HL-60 (cell line): ENCODE measurements around the gene SNUPN.
"Not testable (repeated sequence)": the region's sequence is repeated elsewhere in the genome, so short reads cannot be mapped to it uniquely, and the experiment has no call there.

Experiments
- DNase-seq, 2 experiments: peaks; one replicate each; pipeline ENCODE4 v3.0.0-alpha.2; 2010 to 2020; ENCODE audit warnings: low read depth in 1 of 2, low spot score in 1 of 2
- H3K27ac ChIP-seq: fragments of 250-450 bp; sonication (Bioruptor Pico); replicated peaks from 2 replicates; pipeline ENCODE4 v1.5.1; 2020; ENCODE audit warnings: mild to moderate bottlenecking, moderate library complexity
- H3K27me3 ChIP-seq: fragments of 250-450 bp; sonication (Bioruptor Pico); 2 replicates; pipeline ENCODE4 v1.5.1; 2021; ENCODE audit warnings: mild to moderate bottlenecking, moderate library complexity; ENCODE audit not compliant: insufficient read depth, poor library complexity, severe bottlenecking
- H3K4me3 ChIP-seq: replicated peaks from 2 replicates; pipeline ENCODE4 v1.5.1; 2011; ENCODE audit warnings: mild to moderate bottlenecking, control low read depth, low read length; ENCODE audit not compliant: insufficient read depth
- GABPA ChIP-seq: IDR thresholded peaks from 2 replicates; pipeline ENCODE4 v1.6.1; 2012; ENCODE audit warnings: low read depth
- POLR2AphosphoS5 ChIP-seq: IDR thresholded peaks from 2 replicates; pipeline ENCODE4 v1.6.1; 2012; ENCODE audit warnings: low read depth
- SPI1 ChIP-seq: IDR thresholded peaks from 2 replicates; pipeline ENCODE4 v1.6.1; 2012; ENCODE audit warnings: low read depth, mild to moderate bottlenecking, borderline replicate concordance
- TF ChIP-seq, protein P1 (sequence below): IDR thresholded peaks from 2 replicates; pipeline ENCODE4 v1.6.1; 2012; ENCODE audit warnings: low read depth; ENCODE audit not compliant: insufficient replicate concordance
- TF ChIP-seq, protein P2 (sequence below): IDR thresholded peaks from one replicate; pipeline ENCODE4 v1.5.1; 2011; ENCODE audit warnings: low read length, control low read depth, inconsistent platforms; ENCODE audit not compliant: insufficient read depth

SNUPN gene

DNA sequence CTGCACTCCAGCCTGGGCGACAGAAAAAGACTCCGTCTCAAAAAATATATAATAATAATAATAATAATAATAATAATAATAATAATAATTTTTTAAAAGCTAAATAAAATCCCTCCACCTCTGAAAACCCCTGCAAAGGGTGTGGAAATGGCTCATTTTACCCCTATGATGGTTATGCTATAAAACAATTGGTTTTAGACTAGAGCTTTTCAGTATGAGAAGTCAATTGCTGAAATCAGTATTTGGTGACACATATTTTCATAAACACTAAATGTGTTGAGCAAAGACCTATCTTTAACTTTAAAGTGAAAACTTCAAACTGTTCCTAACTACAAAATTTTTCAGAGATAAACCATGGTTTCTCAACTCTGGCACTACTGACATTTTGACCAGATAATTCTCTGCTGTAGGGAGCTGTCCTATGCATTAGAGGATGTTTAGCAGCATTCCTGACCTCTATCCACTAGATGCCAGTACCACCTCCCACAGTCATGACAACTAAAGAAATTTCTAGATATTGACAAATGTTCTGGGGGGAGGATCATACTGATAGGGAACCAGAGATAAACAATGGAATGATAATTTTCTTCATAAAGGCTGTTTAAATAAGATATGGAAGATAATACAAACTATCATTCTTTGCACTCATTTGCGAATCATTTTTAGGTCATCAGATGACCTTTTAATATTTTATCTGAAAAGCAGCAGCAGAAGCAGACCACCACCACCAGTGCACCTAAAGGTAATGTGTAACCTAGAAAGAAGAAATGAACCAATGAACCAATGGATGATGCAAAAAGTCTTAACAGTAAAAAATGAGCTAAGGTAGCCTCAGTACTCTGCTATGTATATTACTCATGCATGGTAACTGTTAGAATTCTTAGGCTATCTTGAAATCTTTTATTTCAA lies 60.2 kb downstream of the SNUPN start:
- Histone ChIP-seq H3K27me3 (no peaks in the 10 kb centered on the region), H3K4me3 (no peak overlapping the region), H3K27ac (no peak overlapping the region)
- TF ChIP-seq POLR2AphosphoS5 (no peak), SPI1 (no peak), GABPA (no peak)
- TF ChIP-seq, protein P1, sequence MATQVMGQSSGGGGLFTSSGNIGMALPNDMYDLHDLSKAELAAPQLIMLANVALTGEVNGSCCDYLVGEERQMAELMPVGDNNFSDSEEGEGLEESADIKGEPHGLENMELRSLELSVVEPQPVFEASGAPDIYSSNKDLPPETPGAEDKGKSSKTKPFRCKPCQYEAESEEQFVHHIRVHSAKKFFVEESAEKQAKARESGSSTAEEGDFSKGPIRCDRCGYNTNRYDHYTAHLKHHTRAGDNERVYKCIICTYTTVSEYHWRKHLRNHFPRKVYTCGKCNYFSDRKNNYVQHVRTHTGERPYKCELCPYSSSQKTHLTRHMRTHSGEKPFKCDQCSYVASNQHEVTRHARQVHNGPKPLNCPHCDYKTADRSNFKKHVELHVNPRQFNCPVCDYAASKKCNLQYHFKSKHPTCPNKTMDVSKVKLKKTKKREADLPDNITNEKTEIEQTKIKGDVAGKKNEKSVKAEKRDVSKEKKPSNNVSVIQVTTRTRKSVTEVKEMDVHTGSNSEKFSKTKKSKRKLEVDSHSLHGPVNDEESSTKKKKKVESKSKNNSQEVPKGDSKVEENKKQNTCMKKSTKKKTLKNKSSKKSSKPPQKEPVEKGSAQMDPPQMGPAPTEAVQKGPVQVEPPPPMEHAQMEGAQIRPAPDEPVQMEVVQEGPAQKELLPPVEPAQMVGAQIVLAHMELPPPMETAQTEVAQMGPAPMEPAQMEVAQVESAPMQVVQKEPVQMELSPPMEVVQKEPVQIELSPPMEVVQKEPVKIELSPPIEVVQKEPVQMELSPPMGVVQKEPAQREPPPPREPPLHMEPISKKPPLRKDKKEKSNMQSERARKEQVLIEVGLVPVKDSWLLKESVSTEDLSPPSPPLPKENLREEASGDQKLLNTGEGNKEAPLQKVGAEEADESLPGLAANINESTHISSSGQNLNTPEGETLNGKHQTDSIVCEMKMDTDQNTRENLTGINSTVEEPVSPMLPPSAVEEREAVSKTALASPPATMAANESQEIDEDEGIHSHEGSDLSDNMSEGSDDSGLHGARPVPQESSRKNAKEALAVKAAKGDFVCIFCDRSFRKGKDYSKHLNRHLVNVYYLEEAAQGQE = no peak
- TF ChIP-seq, protein P2, sequence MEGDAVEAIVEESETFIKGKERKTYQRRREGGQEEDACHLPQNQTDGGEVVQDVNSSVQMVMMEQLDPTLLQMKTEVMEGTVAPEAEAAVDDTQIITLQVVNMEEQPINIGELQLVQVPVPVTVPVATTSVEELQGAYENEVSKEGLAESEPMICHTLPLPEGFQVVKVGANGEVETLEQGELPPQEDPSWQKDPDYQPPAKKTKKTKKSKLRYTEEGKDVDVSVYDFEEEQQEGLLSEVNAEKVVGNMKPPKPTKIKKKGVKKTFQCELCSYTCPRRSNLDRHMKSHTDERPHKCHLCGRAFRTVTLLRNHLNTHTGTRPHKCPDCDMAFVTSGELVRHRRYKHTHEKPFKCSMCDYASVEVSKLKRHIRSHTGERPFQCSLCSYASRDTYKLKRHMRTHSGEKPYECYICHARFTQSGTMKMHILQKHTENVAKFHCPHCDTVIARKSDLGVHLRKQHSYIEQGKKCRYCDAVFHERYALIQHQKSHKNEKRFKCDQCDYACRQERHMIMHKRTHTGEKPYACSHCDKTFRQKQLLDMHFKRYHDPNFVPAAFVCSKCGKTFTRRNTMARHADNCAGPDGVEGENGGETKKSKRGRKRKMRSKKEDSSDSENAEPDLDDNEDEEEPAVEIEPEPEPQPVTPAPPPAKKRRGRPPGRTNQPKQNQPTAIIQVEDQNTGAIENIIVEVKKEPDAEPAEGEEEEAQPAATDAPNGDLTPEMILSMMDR = no peak
- no peak for DNase-seq

DNA sequence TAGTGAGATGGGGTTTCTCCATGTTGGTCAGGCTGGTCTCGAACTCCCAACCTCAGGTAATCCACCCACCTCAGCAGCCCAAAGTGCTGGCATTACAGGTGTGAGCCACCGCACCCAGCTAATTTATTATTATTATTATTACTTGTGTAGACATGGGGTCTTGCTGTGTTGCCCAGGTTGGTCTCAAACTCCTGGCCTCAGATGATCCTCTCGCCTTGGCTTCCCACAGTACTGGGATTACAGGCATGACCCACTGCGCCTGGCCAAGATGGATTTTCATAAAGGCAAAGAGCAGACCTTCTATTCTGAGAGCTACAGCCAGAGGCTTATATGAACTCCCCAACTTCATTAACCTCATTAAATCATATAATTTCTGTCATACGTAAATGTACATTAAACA lies 63.6 kb downstream of the SNUPN start:
- Histone ChIP-seq H3K4me3 (no peak overlapping the region), H3K27me3 (no peaks in the 10 kb centered on the region), H3K27ac (no peak overlapping the region)
- TF ChIP-seq, protein P2 = no peak
- TF ChIP-seq, protein P1 = no peak
- TF ChIP-seq GABPA (no peak), POLR2AphosphoS5 (no peak), SPI1 (no peak)
- no peak for DNase-seq

DNA sequence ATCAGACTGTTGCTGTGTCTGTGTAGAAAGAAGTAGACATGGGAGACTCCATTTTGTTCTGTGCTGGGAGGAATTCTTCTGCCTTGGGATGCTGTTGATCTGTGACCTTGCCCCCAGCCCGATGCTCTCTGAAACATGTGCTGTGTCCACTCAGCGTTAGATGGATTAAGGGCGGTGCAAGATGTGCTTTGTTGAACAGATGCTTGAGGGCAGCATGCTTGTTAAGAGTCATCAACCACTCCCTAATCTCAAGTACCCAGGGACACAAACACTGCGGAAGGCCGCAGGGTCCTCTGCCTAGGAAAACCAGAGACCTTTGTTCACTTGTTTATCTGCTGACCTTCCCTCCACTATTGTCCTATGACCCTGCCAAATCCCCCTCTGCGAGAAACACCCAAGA lies 66.2 kb downstream of the SNUPN start:
- not testable (repeated sequence) for DNase-seq, H3K4me3 ChIP-seq, H3K27ac ChIP-seq, H3K27me3 ChIP-seq

DNA sequence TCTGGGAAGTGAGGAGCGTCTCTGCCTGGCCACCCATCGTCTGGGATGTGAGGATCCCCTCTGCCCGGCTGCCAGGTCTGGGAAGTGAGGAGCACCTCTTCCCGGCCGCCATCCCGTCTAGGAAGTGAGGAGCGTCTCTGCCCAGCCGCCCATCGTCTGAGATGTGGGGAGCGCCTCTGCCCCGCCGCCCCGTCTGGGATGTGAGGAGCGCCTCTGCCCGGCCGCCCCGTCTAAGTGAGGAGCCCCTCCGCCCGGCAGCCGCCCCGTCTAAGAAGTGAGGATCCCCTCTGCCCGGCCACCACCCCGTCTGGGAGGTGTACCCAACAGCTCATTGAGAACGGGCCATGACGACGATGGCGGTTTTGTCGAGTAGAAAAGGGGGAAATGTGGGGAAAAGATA lies 66.6 kb downstream of the SNUPN start:
- DNase-seq, H3K27ac ChIP-seq, H3K27me3 ChIP-seq, H3K4me3 ChIP-seq: not testable (repeated sequence)

DNA sequence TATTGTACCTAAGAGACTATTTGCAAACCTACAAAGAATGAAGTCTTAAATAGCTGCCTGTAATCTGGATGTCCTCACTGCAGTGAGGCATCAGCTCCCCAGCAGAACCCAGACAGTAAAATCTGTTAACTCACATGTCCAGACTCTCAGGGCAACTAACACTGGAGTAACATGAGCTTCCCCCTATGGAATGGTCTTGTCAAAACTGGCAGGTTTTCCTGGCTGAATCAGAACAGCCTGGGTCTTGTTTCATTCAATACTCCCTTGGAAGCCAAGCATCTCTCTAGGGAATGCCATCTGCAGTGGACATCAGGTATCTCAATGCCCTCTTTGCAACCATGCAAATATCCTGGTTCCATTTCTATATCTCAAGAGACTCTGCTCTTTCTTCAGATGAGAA lies 70.8 kb downstream of the SNUPN start:
- H3K27me3 ChIP-seq = no peaks in the 10 kb centered on the region
- no peak overlapping the region for H3K4me3 ChIP-seq
- H3K27ac ChIP-seq = no peak overlapping the region
- TF ChIP-seq, protein P2 = no peak
- TF ChIP-seq POLR2AphosphoS5 (no peak), GABPA (no peak), SPI1 (no peak)
- TF ChIP-seq, protein P1 = no peak
- no peak for DNase-seq
